ENCODE data around the gene SLC12A4.

Gene SLC12A4

DNA sequence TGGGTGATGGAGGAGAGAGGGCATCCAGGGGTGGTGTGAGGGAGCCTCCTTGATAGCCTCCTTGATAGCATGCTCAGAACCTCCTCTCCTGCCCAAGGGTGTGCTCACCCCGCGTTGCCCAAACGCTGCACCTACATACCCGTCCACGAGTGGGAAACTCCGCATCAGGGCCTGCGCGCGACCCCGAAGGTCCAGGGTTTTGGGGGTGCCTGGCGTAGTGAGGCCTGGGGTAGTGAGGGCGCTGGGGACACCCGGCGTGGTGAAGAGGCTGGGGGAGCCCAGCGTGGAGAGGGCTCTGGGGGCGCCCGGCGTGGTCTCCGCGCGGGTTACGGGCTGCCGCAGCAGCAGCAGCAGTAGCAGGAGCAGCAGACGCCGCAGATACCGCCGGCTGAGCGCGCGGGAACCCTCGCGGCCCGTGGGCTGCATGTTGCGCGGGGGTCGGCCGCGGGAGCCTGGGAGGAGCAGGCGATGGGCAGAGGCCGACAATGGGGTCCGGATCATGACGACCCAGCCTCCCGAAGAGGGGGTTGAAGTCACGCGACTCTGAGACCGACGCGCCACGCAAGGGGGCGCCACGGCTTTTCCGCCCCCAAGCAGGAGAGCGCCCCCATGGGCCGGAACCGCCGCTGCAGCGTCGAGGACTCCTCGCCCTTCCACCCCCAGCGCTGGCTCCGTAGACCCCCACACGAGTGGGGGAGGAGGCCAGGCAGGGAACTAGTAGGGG lies 11.7 kb upstream of the SLC12A4 start, which contains the start of gene DPEP3:
DPEP3 (minus strand) TSS at position 545 of the 724 bp plus-strand sequence; CDS start at position 426, 119 bp downstream.
- TF ChIP-seq, protein P1, sequence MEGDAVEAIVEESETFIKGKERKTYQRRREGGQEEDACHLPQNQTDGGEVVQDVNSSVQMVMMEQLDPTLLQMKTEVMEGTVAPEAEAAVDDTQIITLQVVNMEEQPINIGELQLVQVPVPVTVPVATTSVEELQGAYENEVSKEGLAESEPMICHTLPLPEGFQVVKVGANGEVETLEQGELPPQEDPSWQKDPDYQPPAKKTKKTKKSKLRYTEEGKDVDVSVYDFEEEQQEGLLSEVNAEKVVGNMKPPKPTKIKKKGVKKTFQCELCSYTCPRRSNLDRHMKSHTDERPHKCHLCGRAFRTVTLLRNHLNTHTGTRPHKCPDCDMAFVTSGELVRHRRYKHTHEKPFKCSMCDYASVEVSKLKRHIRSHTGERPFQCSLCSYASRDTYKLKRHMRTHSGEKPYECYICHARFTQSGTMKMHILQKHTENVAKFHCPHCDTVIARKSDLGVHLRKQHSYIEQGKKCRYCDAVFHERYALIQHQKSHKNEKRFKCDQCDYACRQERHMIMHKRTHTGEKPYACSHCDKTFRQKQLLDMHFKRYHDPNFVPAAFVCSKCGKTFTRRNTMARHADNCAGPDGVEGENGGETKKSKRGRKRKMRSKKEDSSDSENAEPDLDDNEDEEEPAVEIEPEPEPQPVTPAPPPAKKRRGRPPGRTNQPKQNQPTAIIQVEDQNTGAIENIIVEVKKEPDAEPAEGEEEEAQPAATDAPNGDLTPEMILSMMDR (IDR thresholded peaks at IDR 0.05; ENCODE audit: insufficient read depth, low read length, poor library complexity, severe bottlenecking): no peak
- no peak for TF ChIP-seq EZH2phosphoT487 (conservative IDR thresholded peaks at IDR 0.05; ENCODE audit: low read length)
- Histone ChIP-seq H3K4me3 (ENCODE audit: insufficient read depth, low read length, poor library complexity, severe bottlenecking) (no peak within 1 kb of the TSS), H2AFZ (ENCODE audit: low read depth, low read length, severe bottlenecking) (no peak within 1 kb of the TSS)

DNA sequence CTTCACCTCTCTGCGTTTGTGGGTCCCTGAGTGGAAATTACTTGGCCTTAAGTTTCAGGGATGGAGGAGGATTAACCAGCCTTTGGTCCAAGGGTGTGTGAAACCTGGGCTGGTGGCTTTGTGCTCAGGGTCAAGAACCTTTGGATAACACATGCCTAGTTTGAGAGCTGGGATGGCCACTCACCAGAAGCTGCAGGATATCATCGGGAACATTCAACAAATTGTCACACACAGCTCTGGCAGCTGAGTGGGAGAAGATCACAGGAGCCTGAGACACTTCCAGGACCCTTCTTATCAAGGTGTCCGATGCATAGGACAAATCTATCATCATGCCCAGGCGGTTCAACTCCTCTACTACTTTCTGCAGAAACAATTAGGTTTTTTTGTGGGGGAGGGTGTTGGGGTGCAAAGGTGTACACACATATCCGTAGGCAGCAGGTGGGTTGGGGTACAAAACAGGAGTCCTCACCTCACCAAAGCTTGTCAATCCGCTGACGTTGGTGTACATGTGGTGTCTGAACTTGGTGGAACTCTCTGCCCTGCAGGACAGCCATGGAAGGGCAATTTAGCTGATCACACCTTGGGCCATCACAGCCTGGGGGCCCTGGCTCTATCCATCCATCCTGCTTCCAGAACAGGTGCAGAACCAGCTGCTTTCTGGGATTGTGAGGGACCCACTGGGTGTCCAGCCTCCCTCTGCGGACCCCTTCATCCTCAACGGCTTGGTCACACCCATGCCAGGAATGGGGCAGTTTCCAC lies 9.2 kb upstream of the SLC12A4 start:
- no peak overlapping the region for H3K4me3 ChIP-seq (ENCODE audit: insufficient read depth, low read length, poor library complexity, severe bottlenecking)
- H3K36me3 ChIP-seq (ENCODE audit: low read length): no peaks in the 10 kb centered on the region
- H3K4me2 ChIP-seq (ENCODE audit: low read depth, low read length, poor library complexity, severe bottlenecking): no peak overlapping the region
- no peaks in the 10 kb centered on the region for H3K9me3 ChIP-seq (ENCODE audit: insufficient read depth, low read length)
- H4K20me1 ChIP-seq (ENCODE audit: low read depth, low read length): no peaks in the 10 kb centered on the region
- no peaks in the 10 kb centered on the region for H3K9me2 ChIP-seq (replicated peaks; ENCODE audit: insufficient read depth, low read length)
- no peak overlapping the region for H3K27ac ChIP-seq (ENCODE audit: low read depth, low read length)
- H3F3A ChIP-seq (ENCODE audit: insufficient read depth): no peaks in the 10 kb centered on the region
- no peak overlapping the region for H2AFZ ChIP-seq (ENCODE audit: low read depth, low read length, severe bottlenecking)
- H3K79me2 ChIP-seq (ENCODE audit: insufficient read depth, low read length): no peaks in the 10 kb centered on the region
- H3K27me3 ChIP-seq (ENCODE audit: low read length): no peaks in the 10 kb centered on the region
- H3K9ac ChIP-seq (ENCODE audit: low read length): no peak overlapping the region
- TF ChIP-seq, protein P1 (IDR thresholded peaks at IDR 0.05; ENCODE audit: insufficient read depth, low read length, poor library complexity, severe bottlenecking): no peak
- no peak for TF ChIP-seq EZH2phosphoT487 (conservative IDR thresholded peaks at IDR 0.05; ENCODE audit: low read length)

More for the DNA sequence above, 11.7 kb upstream of the SLC12A4 start, which contains the start of gene DPEP3:
- no peaks in the 10 kb centered on the region for H3F3A ChIP-seq (ENCODE audit: insufficient read depth)
- H4K20me1 ChIP-seq (ENCODE audit: low read depth, low read length): no peaks in the 10 kb centered on the region
- no peaks in the 10 kb centered on the region for H3K9me3 ChIP-seq (ENCODE audit: insufficient read depth, low read length)
- no peaks in the 10 kb centered on the region for H3K9me2 ChIP-seq (replicated peaks; ENCODE audit: insufficient read depth, low read length)
- H3K27ac ChIP-seq (ENCODE audit: low read depth, low read length): no peak within 1 kb of the TSS
- no peaks in the 10 kb centered on the region for H3K36me3 ChIP-seq (ENCODE audit: low read length)
- H3K79me2 ChIP-seq (ENCODE audit: insufficient read depth, low read length): no peaks in the 10 kb centered on the region
- no peaks in the 10 kb centered on the region for H3K27me3 ChIP-seq (ENCODE audit: low read length)
- no peak within 1 kb of the TSS for H3K4me2 ChIP-seq (ENCODE audit: low read depth, low read length, poor library complexity, severe bottlenecking)
- no peak within 1 kb of the TSS for H3K9ac ChIP-seq (ENCODE audit: low read length)

DNA sequence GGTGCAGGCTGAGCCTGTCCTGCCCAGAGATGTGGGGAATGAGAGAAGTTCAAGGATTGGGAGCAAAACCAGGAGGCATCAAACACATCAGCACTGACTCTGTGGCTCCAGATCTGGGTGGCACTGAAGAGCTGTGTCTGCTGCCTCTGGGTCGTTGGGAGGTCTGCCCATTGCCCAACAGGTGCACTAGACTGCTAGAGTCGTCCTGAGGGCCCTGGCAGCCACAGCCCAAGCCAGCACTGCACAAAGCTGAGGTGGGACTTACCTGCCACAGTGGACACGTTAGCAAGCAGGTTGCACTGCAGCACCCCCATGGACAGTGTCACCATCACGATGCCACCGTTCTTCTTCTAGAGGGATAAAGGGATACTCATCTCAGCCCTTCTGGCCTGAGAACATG lies 8.6 kb upstream of the SLC12A4 start:
- Histone ChIP-seq H3F3A (ENCODE audit: insufficient read depth) (no peaks in the 10 kb centered on the region), H2AFZ (ENCODE audit: low read depth, low read length, severe bottlenecking) (no peak overlapping the region), H3K9me2 (replicated peaks; ENCODE audit: insufficient read depth, low read length) (no peaks in the 10 kb centered on the region), H3K27me3 (ENCODE audit: low read length) (no peaks in the 10 kb centered on the region), H3K4me3 (ENCODE audit: insufficient read depth, low read length, poor library complexity, severe bottlenecking) (no peak overlapping the region), H4K20me1 (ENCODE audit: low read depth, low read length) (no peaks in the 10 kb centered on the region), H3K9me3 (ENCODE audit: insufficient read depth, low read length) (no peaks in the 10 kb centered on the region), H3K27ac (ENCODE audit: low read depth, low read length) (no peak overlapping the region), H3K4me2 (ENCODE audit: low read depth, low read length, poor library complexity, severe bottlenecking) (no peak overlapping the region), H3K36me3 (ENCODE audit: low read length) (no peaks in the 10 kb centered on the region), H3K9ac (ENCODE audit: low read length) (no peak overlapping the region), H3K79me2 (ENCODE audit: insufficient read depth, low read length) (no peaks in the 10 kb centered on the region)
- TF ChIP-seq, protein P1 (IDR thresholded peaks at IDR 0.05; ENCODE audit: insufficient read depth, low read length, poor library complexity, severe bottlenecking): no peak
- TF ChIP-seq EZH2phosphoT487 (conservative IDR thresholded peaks at IDR 0.05; ENCODE audit: low read length): no peak

All from SU-DHL-6 (cell line).